Adrenal gland (tissue), 5 donors: Measurements from ENCODE around the gene GGNBP2.
"Not testable (repeated sequence)": the region's sequence is repeated elsewhere in the genome, so short reads cannot be mapped to it uniquely, and the experiment has no call there.

Experiments used
- POLR2A ChIP-seq, 2 donors: fragments of 450-650 bp; IDR thresholded peaks; one replicate each; pipeline ENCODE4 v1.6.1; 2017; ENCODE audit warnings: antibody characterized with exemption in 2 of 2, mild to moderate bottlenecking in 2 of 2, moderate library complexity in 1 of 2
- TF ChIP-seq, protein P1 (sequence below), 6 experiments: fragments of 450-650 bp in 4 of 6; fragments of 200-600 bp in 2 of 6; sonication (generic) in 1 of 6; IDR thresholded peaks; 1 replicate in 5 of 6; 2 replicates in 1 of 6; pipeline versions ENCODE4 v1.5.1 to v1.8.0; 2016 to 2021; ENCODE audit warnings: antibody characterized with exemption in 6 of 6, mild to moderate bottlenecking in 2 of 6, moderate library complexity in 1 of 6
- donor health status: DM: no; HTN: no; CAD: no.

DNA sequence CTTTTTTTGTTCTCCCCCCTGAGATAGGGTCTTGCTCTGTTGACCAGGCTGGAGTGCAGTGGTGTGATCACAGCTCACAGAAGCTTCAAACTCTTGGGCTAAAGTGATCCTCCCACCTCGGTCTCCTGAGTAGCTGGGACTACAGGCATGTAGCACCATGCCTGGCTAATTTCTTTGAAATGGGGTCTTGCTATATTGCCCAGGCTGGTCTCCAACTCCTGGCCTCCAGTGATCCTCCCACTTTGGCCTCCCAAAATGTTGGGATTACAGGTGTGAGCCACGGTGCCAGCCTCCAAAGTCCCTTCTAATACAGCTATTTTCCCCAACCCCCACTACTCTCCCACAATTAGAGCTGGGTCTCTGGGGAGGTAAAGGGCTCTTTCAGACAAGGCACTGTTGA lies 36.3 kb upstream of the GGNBP2 start:
- TF ChIP-seq, protein P1, sequence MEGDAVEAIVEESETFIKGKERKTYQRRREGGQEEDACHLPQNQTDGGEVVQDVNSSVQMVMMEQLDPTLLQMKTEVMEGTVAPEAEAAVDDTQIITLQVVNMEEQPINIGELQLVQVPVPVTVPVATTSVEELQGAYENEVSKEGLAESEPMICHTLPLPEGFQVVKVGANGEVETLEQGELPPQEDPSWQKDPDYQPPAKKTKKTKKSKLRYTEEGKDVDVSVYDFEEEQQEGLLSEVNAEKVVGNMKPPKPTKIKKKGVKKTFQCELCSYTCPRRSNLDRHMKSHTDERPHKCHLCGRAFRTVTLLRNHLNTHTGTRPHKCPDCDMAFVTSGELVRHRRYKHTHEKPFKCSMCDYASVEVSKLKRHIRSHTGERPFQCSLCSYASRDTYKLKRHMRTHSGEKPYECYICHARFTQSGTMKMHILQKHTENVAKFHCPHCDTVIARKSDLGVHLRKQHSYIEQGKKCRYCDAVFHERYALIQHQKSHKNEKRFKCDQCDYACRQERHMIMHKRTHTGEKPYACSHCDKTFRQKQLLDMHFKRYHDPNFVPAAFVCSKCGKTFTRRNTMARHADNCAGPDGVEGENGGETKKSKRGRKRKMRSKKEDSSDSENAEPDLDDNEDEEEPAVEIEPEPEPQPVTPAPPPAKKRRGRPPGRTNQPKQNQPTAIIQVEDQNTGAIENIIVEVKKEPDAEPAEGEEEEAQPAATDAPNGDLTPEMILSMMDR (IDR thresholded peaks at IDR 0.05), result not testable (repeated sequence)
- TF ChIP-seq POLR2A (IDR thresholded peaks at IDR 0.05), result not testable (repeated sequence)
